ENCODE data around the gene TSR2. TPM values are rescaled to one million over a fixed set of nuclear protein-coding genes. Genes with fewer than 3 reads are reported as not detected.

The TSR2 gene
- polyA plus RNA-seq, 1 donor (not counting 4 experiments of a cell fraction or from before 2014, with no cell fraction given) = 21.5 TPM

DNA sequence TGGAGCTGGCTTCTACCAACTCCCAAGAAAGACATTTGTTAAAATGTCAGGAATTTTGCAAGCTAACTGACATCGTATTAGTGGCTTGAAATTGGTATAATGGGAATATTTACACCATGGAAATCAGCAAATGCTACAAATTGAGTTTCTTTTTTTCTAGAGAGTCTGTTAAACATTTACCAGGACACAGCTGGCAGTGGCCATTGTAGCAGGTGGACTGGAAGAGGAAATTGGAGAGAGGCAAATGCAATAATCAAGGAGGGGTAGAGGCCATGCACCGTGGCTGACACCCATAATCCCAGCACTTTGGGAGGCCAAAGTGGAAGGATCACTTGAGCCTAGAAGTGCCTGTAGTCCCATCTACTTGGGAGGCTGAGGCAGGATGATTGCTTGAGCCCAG, 32.9 kb upstream of the TSR2 start:
- Histone ChIP-seq H3K9ac (ENCODE audit: control insufficient read depth, extremely low read depth, insufficient read depth, low read length) (no peak overlapping the region), H3K27me3 (ENCODE audit: control insufficient read depth, extremely low read depth, insufficient read depth, low read length) (no peaks in the 10 kb centered on the region), H4K20me1 (ENCODE audit: control insufficient read depth, extremely low read depth, insufficient read depth, low read length) (no peaks in the 10 kb centered on the region), H3K9me1 (ENCODE audit: control insufficient read depth, extremely low read depth, insufficient read depth, low read length) (no peaks in the 10 kb centered on the region), H3K4me2 (ENCODE audit: control insufficient read depth, extremely low read depth, insufficient read depth, low read depth, low read length) (no peak overlapping the region), H3K9me3 (ENCODE audit: control insufficient read depth, low read depth, low read length) (no peaks in the 10 kb centered on the region), H3K79me2 (ENCODE audit: control insufficient read depth, insufficient read depth, low read length) (no peaks in the 10 kb centered on the region), H3K4me3 (ENCODE audit: control insufficient read depth in 2 of 3, extremely low read depth in 1 of 3, insufficient read depth in 2 of 3, low read depth in 1 of 3, low read length in 3 of 3) (no peak overlapping the region), H3K27ac (ENCODE audit: control insufficient read depth, insufficient read depth, low read length) (no peak overlapping the region), H3K36me3 (ENCODE audit: control insufficient read depth in 2 of 2, extremely low read depth in 1 of 2, insufficient read depth in 2 of 2, low read length in 2 of 2) (no peaks in the 10 kb centered on the region), H3K4me1 (ENCODE audit: control insufficient read depth, extremely low read depth, insufficient read depth, low read length) (no peaks in the 10 kb centered on the region), H2AFZ (ENCODE audit: control insufficient read depth, low read length) (no peak overlapping the region)
- FAIRE-seq (no peak), DNase-seq (ENCODE audit: low read depth, low spot score) (no peak)
- no peak for TF ChIP-seq EZH2 (IDR thresholded peaks at IDR 0.05; ENCODE audit: low read length)
- TF ChIP-seq, protein P1, sequence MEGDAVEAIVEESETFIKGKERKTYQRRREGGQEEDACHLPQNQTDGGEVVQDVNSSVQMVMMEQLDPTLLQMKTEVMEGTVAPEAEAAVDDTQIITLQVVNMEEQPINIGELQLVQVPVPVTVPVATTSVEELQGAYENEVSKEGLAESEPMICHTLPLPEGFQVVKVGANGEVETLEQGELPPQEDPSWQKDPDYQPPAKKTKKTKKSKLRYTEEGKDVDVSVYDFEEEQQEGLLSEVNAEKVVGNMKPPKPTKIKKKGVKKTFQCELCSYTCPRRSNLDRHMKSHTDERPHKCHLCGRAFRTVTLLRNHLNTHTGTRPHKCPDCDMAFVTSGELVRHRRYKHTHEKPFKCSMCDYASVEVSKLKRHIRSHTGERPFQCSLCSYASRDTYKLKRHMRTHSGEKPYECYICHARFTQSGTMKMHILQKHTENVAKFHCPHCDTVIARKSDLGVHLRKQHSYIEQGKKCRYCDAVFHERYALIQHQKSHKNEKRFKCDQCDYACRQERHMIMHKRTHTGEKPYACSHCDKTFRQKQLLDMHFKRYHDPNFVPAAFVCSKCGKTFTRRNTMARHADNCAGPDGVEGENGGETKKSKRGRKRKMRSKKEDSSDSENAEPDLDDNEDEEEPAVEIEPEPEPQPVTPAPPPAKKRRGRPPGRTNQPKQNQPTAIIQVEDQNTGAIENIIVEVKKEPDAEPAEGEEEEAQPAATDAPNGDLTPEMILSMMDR (optimal IDR thresholded peaks at IDR 0.05 in 1 of 3, IDR thresholded peaks at IDR 0.05 in 1 of 3, conservative IDR thresholded peaks at IDR 0.05 in 1 of 3; ENCODE audit: extremely low read depth in 1 of 3, insufficient read depth in 2 of 3, low read length in 3 of 3) = no peak
- dilution Hi-C loops (cut with MboI; ENCODE audit: extremely low pct_ligation_motif_present, low sequenced_read_pairs) = no loop called here

DNA sequence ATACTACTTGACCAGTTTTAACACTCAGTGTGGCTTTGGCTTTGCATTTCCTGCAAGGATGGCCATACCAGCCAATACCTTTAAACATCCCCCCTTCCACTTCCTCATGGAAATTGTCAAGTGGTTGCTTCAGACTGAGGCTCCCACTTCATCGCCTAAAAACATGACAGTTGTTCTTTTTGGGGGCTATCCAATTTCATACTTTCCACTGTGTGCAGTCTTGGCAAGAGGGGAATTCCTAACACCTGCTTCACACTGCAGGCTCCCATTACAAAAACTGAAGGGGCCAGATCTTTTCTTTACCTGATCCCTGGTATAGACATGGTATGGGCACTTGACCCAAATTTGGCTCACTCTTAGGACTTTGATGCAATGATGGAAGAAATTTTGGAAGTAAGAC, 28.5 kb upstream of the TSR2 start:
- dilution Hi-C loops (cut with MboI; ENCODE audit: extremely low pct_ligation_motif_present, low sequenced_read_pairs) = no loop called here
- no peak overlapping the region for H3K4me2 ChIP-seq (ENCODE audit: control insufficient read depth, extremely low read depth, insufficient read depth, low read depth, low read length)
- no peak for FAIRE-seq

More for the DNA sequence above, 28.5 kb upstream of the TSR2 start:
- DNase-seq (ENCODE audit: low read depth, low spot score) = no peak
- Histone ChIP-seq H4K20me1 (ENCODE audit: control insufficient read depth, extremely low read depth, insufficient read depth, low read length) (no peaks in the 10 kb centered on the region), H3K4me1 (ENCODE audit: control insufficient read depth, extremely low read depth, insufficient read depth, low read length) (no peaks in the 10 kb centered on the region), H3K9me3 (ENCODE audit: control insufficient read depth, low read depth, low read length) (no peaks in the 10 kb centered on the region), H3K9me1 (ENCODE audit: control insufficient read depth, extremely low read depth, insufficient read depth, low read length) (no peaks in the 10 kb centered on the region), H3K79me2 (ENCODE audit: control insufficient read depth, insufficient read depth, low read length) (no peaks in the 10 kb centered on the region), H3K27ac (ENCODE audit: control insufficient read depth, insufficient read depth, low read length) (no peak overlapping the region), H3K36me3 (ENCODE audit: control insufficient read depth in 2 of 2, extremely low read depth in 1 of 2, insufficient read depth in 2 of 2, low read length in 2 of 2) (no peaks in the 10 kb centered on the region), H3K4me3 (ENCODE audit: control insufficient read depth in 2 of 3, extremely low read depth in 1 of 3, insufficient read depth in 2 of 3, low read depth in 1 of 3, low read length in 3 of 3) (no peak overlapping the region), H3K9ac (ENCODE audit: control insufficient read depth, extremely low read depth, insufficient read depth, low read length) (no peak overlapping the region), H3K27me3 (ENCODE audit: control insufficient read depth, extremely low read depth, insufficient read depth, low read length) (no peaks in the 10 kb centered on the region), H2AFZ (ENCODE audit: control insufficient read depth, low read length) (no peak overlapping the region)
- no peak for TF ChIP-seq EZH2 (IDR thresholded peaks at IDR 0.05; ENCODE audit: low read length)
- TF ChIP-seq, protein P1 (optimal IDR thresholded peaks at IDR 0.05 in 1 of 3, IDR thresholded peaks at IDR 0.05 in 1 of 3, conservative IDR thresholded peaks at IDR 0.05 in 1 of 3; ENCODE audit: extremely low read depth in 1 of 3, insufficient read depth in 2 of 3, low read length in 3 of 3) = no peak
